Cerebellar nuclear complex (tissue), 1 donor: ENCODE results near the gene AFF1.

ENCODE experiments used
- DNase-seq, 2 experiments: peaks; one replicate each; lab custom pipeline; 2025; lab: John Stamatoyannopoulos, UW

Gene AFF1

GRCh38 chr4:86934771-86935565 is at the start of gene AFF1:
AFF1 (plus strand) TSS chr4:86935011; CDS start chr4:86948534, 13,523 bp downstream.
- DNase-seq = peak in 1 of 2 experiments; percentile 13

- DNase-seq = no peak
Measured at GRCh38 chr4:86890790-86891189, 44.0 kb upstream of the AFF1 start.

- peak in 1 of 2 experiments; percentile 29 for DNase-seq
Measured at GRCh38 chr4:86891762-86892635, 42.8 kb upstream of the AFF1 start, which contains the start of gene C4orf36. C4orf36 (minus strand) TSS chr4:86892422; CDS start chr4:86891520, 902 bp downstream.

- DNase-seq = no peak
Measured at GRCh38 chr4:86892636-86892960, 42.2 kb upstream of the AFF1 start.

GRCh38 chr4:86893136-86893535 is 41.7 kb upstream of the AFF1 start:
- DNase-seq = no peak

- DNase-seq = no peak
Measured at GRCh38 chr4:86894455-86894854, 40.4 kb upstream of the AFF1 start.

GRCh38 chr4:86895692-86896488 is 38.9 kb upstream of the AFF1 start:
- DNase-seq = peak in 1 of 2 experiments; percentile 58

- DNase-seq = no peak
Measured at GRCh38 chr4:86896596-86896995, 38.2 kb upstream of the AFF1 start.

- no peak for DNase-seq
Measured at GRCh38 chr4:86898562-86898961, 36.2 kb upstream of the AFF1 start.

- DNase-seq = no peak
Measured at GRCh38 chr4:86901864-86902263, 32.9 kb upstream of the AFF1 start.

- no peak for DNase-seq
Measured at GRCh38 chr4:86908251-86908657, 26.6 kb upstream of the AFF1 start.

GRCh38 chr4:86909546-86910295 is 25.1 kb upstream of the AFF1 start:
- no peak for DNase-seq

- DNase-seq = no peak
Measured at GRCh38 chr4:86910369-86910768, 24.4 kb upstream of the AFF1 start.

- DNase-seq = no peak
Measured at GRCh38 chr4:86910820-86911684, 23.8 kb upstream of the AFF1 start.

- DNase-seq = no peak
Measured at GRCh38 chr4:86916392-86916791, 18.4 kb upstream of the AFF1 start.

GRCh38 chr4:86917212-86918039 is 17.4 kb upstream of the AFF1 start:
- no peak for DNase-seq

GRCh38 chr4:86918539-86919072 is 16.2 kb upstream of the AFF1 start:
- no peak for DNase-seq

GRCh38 chr4:86919561-86920223 is 15.1 kb upstream of the AFF1 start:
- no peak for DNase-seq
